H1 (cell line): ENCODE results near the gene ACOT6.

Experiments used
- RAD21 ChIP-seq, 2 experiments: IDR thresholded peaks in 1 of 2; conservative IDR thresholded peaks in 1 of 2; 2 replicates each; pipeline ENCODE4 v1.6.1; 2011; ENCODE audit warnings: low read depth in 2 of 2, low read length in 2 of 2, improper control_type of control experiment in 1 of 2, inconsistent platforms in 1 of 2, mild to moderate bottlenecking in 1 of 2, moderate library complexity in 1 of 2
- SIRT6 ChIP-seq: IDR thresholded peaks from one replicate; pipeline ENCODE4 v1.7.1; 2012; ENCODE audit warnings: low read length, inconsistent platforms
- TF ChIP-seq, protein P1 (sequence below), 3 experiments: IDR thresholded peaks; 1 replicate in 2 of 3; 2 replicates in 1 of 3; pipeline versions ENCODE4 v1.5.1 to v1.6.1; 2011; ENCODE audit warnings: low read length in 3 of 3, mild to moderate bottlenecking in 3 of 3, inconsistent platforms in 2 of 3, low read depth in 1 of 3, moderate library complexity in 1 of 3; ENCODE audit not compliant: insufficient read depth in 1 of 3; ENCODE audit errors: control extremely low read depth in 1 of 3

- TF ChIP-seq, protein P1, sequence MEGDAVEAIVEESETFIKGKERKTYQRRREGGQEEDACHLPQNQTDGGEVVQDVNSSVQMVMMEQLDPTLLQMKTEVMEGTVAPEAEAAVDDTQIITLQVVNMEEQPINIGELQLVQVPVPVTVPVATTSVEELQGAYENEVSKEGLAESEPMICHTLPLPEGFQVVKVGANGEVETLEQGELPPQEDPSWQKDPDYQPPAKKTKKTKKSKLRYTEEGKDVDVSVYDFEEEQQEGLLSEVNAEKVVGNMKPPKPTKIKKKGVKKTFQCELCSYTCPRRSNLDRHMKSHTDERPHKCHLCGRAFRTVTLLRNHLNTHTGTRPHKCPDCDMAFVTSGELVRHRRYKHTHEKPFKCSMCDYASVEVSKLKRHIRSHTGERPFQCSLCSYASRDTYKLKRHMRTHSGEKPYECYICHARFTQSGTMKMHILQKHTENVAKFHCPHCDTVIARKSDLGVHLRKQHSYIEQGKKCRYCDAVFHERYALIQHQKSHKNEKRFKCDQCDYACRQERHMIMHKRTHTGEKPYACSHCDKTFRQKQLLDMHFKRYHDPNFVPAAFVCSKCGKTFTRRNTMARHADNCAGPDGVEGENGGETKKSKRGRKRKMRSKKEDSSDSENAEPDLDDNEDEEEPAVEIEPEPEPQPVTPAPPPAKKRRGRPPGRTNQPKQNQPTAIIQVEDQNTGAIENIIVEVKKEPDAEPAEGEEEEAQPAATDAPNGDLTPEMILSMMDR (IDR thresholded peaks at IDR 0.05; ENCODE audit: control extremely low read depth in 1 of 3, insufficient read depth in 1 of 3, low read depth in 1 of 3, low read length in 3 of 3) = no peak
- no peak for TF ChIP-seq SIRT6
- TF ChIP-seq RAD21 (IDR thresholded peaks at IDR 0.05 in 1 of 2, conservative IDR thresholded peaks at IDR 0.05 in 1 of 2; ENCODE audit: low read depth in 2 of 2, low read length in 2 of 2) = no peak
Measured at GRCh38 chr14:73607241-73607640, 5.1 kb upstream of the ACOT6 start.
